OCI-LY3 (cell line): ENCODE measurements around the gene SELENON.

Source experiments
- CTCF ChIP-seq: fragments of 200-600, 300-600 bp; sonication (generic); IDR thresholded peaks from 2 replicates; pipeline ENCODE4 v1.5.1; 2014; ENCODE audit warnings: antibody characterized with exemption, low read length, low read depth
- EZH2phosphoT487 ChIP-seq: fragments of 200-600 bp; shearing (Covaris generic); IDR thresholded peaks from 2 replicates; pipeline ENCODE4 v1.6.1; 2018; ENCODE audit warnings: antibody characterized with exemption, mixed run types, low read depth

- TF ChIP-seq CTCF = no peak
- TF ChIP-seq EZH2phosphoT487 = no peak
These were observed 847 bp downstream of the SELENON start for GRCh38 chr1:25800703-25801377.
